HEK293 (cell line): Measurements from ENCODE around the gene RMND5B.

ENCODE experiments used
- PBX3 ChIP-seq: sonication (generic); formaldehyde crosslinking; IDR thresholded peaks from 2 replicates; pipeline ENCODE4 v1.8.1; 2022; ENCODE audit warnings: mild to moderate bottlenecking, moderate library complexity, missing genetic modification reagents
- ZBTB21 ChIP-seq: fragments of 450-650 bp; formaldehyde crosslinking; IDR thresholded peaks from 2 replicates; pipeline ENCODE4 v1.5.1; 2017; ENCODE audit warnings: missing biosample characterization, missing genetic modification characterization
- ZFP3 ChIP-seq: fragments of 450-650 bp; formaldehyde crosslinking; IDR thresholded peaks from 2 replicates; pipeline ENCODE4 v1.5.1; 2016; ENCODE audit warnings: low read depth, missing biosample characterization, missing genetic modification characterization
- ZNF621 ChIP-seq: fragments of 450-650 bp; formaldehyde crosslinking; IDR thresholded peaks from 2 replicates; pipeline ENCODE4 v1.5.1; 2017; ENCODE audit warnings: missing biosample characterization, missing genetic modification characterization
- ZNF792 ChIP-seq: fragments of 450-650 bp; formaldehyde crosslinking; IDR thresholded peaks from 2 replicates; pipeline ENCODE4 v1.5.1; 2016; ENCODE audit warnings: missing biosample characterization, missing genetic modification characterization
- TF ChIP-seq, protein P1 (sequence below): fragments of 450-650 bp; formaldehyde crosslinking; IDR thresholded peaks from 2 replicates; pipeline ENCODE4 v1.5.1; 2016; ENCODE audit warnings: missing biosample characterization, missing genetic modification characterization
- TF ChIP-seq, protein P2 (sequence below): fragments of 450-650 bp; formaldehyde crosslinking; IDR thresholded peaks from 2 replicates; pipeline ENCODE4 v1.5.1; 2016; ENCODE audit warnings: missing biosample characterization, missing genetic modification characterization
- TF ChIP-seq, protein P3 (sequence below): fragments of 450-650 bp; formaldehyde crosslinking; IDR thresholded peaks from 2 replicates; pipeline ENCODE4 v1.5.1; 2017; ENCODE audit warnings: missing biosample characterization, missing genetic modification characterization

DNA sequence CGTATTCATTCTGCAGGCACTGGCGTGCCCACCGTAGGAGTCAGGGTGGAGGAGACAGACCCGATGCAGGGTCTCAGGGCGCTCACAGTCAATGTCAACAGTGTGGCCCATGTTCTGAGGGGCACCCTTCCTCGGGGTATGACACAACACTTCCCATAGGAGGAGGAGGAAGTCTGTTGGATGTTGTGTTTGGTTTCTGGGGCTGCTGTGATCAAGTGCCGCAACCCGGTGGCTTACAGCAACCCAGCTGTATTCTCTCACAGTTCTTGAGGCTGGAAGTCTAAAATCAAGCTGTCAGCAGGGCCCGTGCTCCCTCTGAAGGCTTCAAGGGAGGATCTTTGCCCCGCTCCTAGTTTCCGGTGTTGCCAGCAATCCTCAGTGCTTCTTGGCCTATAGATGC, 67.9 kb downstream of the RMND5B start:
- TF ChIP-seq ZNF792 (tag by site-specific recombination) (no peak), ZNF621 (no peak), PBX3 (CRISPR knock-in tag) (no peak), ZBTB21 (no peak), ZFP3 (no peak)
- TF ChIP-seq, protein P1, sequence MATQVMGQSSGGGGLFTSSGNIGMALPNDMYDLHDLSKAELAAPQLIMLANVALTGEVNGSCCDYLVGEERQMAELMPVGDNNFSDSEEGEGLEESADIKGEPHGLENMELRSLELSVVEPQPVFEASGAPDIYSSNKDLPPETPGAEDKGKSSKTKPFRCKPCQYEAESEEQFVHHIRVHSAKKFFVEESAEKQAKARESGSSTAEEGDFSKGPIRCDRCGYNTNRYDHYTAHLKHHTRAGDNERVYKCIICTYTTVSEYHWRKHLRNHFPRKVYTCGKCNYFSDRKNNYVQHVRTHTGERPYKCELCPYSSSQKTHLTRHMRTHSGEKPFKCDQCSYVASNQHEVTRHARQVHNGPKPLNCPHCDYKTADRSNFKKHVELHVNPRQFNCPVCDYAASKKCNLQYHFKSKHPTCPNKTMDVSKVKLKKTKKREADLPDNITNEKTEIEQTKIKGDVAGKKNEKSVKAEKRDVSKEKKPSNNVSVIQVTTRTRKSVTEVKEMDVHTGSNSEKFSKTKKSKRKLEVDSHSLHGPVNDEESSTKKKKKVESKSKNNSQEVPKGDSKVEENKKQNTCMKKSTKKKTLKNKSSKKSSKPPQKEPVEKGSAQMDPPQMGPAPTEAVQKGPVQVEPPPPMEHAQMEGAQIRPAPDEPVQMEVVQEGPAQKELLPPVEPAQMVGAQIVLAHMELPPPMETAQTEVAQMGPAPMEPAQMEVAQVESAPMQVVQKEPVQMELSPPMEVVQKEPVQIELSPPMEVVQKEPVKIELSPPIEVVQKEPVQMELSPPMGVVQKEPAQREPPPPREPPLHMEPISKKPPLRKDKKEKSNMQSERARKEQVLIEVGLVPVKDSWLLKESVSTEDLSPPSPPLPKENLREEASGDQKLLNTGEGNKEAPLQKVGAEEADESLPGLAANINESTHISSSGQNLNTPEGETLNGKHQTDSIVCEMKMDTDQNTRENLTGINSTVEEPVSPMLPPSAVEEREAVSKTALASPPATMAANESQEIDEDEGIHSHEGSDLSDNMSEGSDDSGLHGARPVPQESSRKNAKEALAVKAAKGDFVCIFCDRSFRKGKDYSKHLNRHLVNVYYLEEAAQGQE, result no peak
- TF ChIP-seq, protein P2, sequence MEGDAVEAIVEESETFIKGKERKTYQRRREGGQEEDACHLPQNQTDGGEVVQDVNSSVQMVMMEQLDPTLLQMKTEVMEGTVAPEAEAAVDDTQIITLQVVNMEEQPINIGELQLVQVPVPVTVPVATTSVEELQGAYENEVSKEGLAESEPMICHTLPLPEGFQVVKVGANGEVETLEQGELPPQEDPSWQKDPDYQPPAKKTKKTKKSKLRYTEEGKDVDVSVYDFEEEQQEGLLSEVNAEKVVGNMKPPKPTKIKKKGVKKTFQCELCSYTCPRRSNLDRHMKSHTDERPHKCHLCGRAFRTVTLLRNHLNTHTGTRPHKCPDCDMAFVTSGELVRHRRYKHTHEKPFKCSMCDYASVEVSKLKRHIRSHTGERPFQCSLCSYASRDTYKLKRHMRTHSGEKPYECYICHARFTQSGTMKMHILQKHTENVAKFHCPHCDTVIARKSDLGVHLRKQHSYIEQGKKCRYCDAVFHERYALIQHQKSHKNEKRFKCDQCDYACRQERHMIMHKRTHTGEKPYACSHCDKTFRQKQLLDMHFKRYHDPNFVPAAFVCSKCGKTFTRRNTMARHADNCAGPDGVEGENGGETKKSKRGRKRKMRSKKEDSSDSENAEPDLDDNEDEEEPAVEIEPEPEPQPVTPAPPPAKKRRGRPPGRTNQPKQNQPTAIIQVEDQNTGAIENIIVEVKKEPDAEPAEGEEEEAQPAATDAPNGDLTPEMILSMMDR (tag by site-specific recombination), result no peak
- TF ChIP-seq, protein P3, sequence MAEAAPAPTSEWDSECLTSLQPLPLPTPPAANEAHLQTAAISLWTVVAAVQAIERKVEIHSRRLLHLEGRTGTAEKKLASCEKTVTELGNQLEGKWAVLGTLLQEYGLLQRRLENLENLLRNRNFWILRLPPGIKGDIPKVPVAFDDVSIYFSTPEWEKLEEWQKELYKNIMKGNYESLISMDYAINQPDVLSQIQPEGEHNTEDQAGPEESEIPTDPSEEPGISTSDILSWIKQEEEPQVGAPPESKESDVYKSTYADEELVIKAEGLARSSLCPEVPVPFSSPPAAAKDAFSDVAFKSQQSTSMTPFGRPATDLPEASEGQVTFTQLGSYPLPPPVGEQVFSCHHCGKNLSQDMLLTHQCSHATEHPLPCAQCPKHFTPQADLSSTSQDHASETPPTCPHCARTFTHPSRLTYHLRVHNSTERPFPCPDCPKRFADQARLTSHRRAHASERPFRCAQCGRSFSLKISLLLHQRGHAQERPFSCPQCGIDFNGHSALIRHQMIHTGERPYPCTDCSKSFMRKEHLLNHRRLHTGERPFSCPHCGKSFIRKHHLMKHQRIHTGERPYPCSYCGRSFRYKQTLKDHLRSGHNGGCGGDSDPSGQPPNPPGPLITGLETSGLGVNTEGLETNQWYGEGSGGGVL, result no peak
